ENCODE data around the gene PGBD1.

GRCh38 chr6:28266962-28267694, 14.2 kb upstream of the PGBD1 start, which contains the start of gene ZSCAN26:
- TF ChIP-seq CTCF (IDR thresholded peaks at IDR 0.05; ENCODE audit: low read depth, low read length, poor library complexity, severe bottlenecking) (no peak), EZH2phosphoT487 (IDR thresholded peaks at IDR 0.05; ENCODE audit: borderline replicate concordance, low read length) (no peak)

All from DOHH2 (cell line).